GM12865 (cell line): ENCODE data around the gene COQ7.
A peak's percentile ranks its signal among the peaks of the same experiment; 100 is the strongest.

Experiments
- DNase-seq: peaks from one replicate; pipeline ENCODE4 v3.0.0; 2010; ENCODE audit warnings: low read depth
- H3K4me3 ChIP-seq: 2 replicates; pipeline ENCODE4 v1.5.1; 2011; ENCODE audit warnings: mild to moderate bottlenecking, low read depth, low read length, control low read depth
- TF ChIP-seq, protein P1 (sequence below): IDR thresholded peaks from 2 replicates; pipeline ENCODE4 v1.5.1; 2011; ENCODE audit warnings: low read length, control low read depth, low read depth, inconsistent platforms; ENCODE audit not compliant: insufficient read depth; ENCODE audit errors: missing control alignments

COQ7 gene

DNA sequence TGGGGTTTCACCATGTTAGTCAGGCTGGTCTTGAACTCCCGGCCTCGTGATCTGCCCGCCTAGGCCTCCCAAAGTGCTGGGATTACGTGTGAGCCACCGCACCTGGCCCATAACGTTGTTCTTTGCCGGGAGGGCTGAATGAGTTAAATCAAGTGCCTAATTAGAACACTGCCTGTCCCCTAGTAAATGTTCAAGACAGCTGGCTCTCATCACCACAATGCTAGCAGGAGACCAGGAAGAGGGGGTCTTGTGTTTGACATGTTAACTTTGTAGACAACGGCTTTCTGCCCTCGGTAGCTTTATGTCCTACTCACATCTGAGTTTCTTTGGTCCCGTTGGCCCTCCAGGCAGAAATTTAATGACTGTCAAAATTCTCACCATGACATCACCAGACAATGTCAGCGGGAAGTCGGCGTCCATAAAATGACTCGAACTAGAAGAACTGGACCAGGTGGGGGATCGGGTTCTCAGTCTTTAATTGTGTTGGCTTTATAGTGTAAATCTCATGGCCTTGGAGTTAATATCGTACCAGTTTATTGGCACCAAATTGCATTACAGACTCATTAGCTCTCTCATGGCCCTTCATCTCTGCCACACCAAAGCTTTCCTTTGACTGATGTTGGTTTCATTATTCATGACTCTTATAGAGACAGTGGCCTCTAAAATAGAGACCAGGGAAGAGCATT is 34.9 kb downstream of the COQ7 start:
- TF ChIP-seq, protein P1, sequence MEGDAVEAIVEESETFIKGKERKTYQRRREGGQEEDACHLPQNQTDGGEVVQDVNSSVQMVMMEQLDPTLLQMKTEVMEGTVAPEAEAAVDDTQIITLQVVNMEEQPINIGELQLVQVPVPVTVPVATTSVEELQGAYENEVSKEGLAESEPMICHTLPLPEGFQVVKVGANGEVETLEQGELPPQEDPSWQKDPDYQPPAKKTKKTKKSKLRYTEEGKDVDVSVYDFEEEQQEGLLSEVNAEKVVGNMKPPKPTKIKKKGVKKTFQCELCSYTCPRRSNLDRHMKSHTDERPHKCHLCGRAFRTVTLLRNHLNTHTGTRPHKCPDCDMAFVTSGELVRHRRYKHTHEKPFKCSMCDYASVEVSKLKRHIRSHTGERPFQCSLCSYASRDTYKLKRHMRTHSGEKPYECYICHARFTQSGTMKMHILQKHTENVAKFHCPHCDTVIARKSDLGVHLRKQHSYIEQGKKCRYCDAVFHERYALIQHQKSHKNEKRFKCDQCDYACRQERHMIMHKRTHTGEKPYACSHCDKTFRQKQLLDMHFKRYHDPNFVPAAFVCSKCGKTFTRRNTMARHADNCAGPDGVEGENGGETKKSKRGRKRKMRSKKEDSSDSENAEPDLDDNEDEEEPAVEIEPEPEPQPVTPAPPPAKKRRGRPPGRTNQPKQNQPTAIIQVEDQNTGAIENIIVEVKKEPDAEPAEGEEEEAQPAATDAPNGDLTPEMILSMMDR: no peak
- H3K4me3 ChIP-seq: no peak overlapping the region
- no peak for DNase-seq

DNA sequence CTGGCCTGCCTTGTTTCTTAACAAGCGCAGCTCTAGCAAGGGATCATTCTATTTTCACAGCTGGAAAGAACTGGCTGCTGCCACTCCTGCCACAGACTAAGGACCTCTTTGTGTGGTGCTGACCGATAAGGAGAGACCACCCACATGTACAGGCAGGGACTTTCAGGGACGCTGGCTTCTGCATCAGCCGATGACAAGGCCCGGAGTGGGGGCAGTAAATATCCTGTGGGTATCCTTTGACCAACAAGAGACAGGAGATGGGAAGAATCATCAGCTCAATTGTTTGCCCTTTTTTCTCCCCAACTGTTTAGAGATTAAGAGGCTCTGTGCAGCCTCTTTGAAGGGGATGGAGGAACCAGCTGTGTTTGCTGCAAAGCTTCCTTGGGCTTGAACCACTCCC is 37.2 kb downstream of the COQ7 start:
- no peak overlapping the region for H3K4me3 ChIP-seq
- TF ChIP-seq, protein P1: no peak
- DNase-seq: no peak

DNA sequence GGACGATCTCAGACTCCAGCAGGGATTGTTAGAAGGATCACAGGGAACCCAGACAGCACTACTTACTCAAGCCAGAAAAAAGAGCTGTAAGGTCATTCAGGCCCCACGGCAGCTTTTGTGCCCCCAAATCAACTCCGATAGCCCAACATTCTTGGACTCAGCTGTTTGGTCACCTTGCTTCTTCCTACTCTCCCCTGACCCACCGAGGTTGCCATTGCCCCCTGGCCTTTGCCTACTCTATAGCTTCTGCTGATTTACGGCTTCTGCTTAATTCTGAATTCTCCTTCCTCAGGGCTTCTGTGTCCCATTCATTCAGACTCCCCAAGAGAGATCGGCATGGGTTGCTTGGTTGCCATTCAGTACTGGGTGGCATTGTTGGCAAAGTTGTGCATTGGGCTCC is 37.7 kb downstream of the COQ7 start:
- H3K4me3 ChIP-seq: no peak overlapping the region
- TF ChIP-seq, protein P1: no peak
- DNase-seq: no peak

DNA sequence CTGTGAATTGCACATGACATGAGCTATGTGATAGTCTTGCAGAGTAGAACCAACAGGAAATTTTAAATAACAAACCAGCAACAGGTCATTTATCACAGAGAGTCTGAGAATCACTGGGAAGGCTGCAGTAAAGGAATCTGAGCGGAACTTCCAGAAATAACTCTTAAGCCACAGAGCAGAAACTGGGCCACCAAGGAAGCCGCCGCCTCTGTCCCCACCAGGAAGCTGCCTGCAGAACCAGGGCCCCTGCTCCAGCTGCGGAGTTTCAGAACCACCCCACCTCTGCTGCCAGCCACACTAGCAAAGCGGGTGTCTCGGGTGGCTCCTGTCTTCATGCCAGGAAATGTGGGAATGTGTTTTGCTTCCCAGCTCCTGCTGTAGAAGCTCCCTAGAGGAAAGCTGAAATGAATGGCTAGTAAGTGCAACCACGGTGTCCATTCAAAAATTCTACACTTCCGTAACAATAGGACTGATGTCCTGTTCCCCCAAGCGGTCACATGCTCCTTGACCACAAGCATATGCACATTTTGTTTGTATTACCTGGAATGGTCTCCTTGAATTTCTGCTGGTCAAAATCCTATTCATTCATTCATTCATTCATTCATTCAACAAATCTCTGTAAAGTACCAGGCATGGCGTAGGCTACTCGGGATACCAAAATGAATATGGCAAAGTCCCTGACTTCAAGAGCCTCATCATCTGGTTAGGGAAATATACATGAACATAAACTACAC is 38.6 kb downstream of the COQ7 start:
- no peak overlapping the region for H3K4me3 ChIP-seq
- TF ChIP-seq, protein P1: no peak
- no peak for DNase-seq

DNA sequence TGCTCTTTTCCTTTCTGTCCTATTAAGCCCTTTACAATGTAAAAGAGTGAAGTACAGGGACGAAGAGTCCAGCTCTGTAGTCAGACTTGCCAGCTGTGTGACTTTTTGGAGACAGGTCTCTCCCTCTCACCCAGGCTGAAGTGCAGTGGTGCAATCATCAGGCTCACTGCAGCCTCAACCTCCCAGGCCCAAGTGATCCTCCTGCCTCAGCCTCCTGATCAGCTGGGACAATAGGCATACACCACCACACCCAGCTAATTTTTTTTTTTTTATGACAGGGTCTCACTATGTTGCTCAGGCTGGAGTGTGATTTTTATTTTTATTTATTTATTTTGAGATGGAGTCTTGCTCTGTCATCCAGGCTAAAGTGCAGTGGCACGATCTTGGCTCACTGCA is 39.2 kb downstream of the COQ7 start:
- TF ChIP-seq, protein P1: no peak
- no peak overlapping the region for H3K4me3 ChIP-seq
- no peak for DNase-seq

DNA sequence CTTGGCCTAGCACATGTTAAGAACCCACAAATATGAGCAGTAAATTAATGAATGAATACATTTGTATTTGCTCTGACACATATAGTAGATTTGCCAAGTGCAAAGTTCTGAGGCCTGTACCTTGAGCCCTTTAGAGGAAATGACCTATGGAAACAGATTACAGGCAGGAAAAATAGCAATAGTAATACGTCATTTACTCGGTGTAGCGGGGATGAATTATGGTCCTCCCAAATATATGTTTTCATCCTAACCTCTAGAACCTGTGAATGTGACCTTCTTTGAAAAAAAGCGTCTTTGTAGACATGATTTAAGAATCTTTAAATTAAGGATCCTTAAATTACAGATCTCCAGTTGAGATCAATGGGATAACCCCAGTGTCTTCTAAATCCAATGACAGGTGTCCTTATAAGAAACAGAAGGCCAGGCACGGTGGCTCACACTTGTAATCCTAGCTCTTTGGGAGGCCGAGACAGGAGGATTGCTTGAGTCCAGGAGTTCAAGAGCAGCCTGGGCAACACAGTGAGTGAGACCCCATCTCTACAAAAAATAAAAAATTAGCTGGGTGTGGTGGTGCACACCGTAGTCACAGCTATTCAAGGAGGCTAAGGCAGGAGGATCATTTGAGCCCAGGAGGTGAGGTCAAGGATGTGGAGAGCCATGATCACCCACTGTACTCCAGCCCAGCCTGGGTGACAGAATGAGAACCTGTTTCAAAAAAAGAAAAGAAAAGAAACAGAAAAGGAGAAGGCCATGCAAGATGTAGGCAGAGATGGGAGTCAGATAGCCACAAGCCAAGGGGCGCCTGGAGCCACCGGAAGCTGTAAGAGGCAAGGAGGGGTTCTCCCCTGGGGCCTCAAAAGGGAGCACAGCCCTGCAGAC is 41.2 kb downstream of the COQ7 start:
- TF ChIP-seq, protein P1: no peak
- DNase-seq: peak; percentile 69
- no peak overlapping the region for H3K4me3 ChIP-seq
